ENCODE measurements around the gene NOTUM. TPM values are rescaled to one million over a fixed set of nuclear protein-coding genes. Genes with fewer than 3 reads are reported as not detected.
A peak's percentile ranks its signal among the peaks of the same experiment; 100 is the strongest.

NOTUM gene
- total and polyA plus RNA-seq, 12 donors, result 0.07 to 9.7 (median 0.69) TPM; not detected in 3

DNA sequence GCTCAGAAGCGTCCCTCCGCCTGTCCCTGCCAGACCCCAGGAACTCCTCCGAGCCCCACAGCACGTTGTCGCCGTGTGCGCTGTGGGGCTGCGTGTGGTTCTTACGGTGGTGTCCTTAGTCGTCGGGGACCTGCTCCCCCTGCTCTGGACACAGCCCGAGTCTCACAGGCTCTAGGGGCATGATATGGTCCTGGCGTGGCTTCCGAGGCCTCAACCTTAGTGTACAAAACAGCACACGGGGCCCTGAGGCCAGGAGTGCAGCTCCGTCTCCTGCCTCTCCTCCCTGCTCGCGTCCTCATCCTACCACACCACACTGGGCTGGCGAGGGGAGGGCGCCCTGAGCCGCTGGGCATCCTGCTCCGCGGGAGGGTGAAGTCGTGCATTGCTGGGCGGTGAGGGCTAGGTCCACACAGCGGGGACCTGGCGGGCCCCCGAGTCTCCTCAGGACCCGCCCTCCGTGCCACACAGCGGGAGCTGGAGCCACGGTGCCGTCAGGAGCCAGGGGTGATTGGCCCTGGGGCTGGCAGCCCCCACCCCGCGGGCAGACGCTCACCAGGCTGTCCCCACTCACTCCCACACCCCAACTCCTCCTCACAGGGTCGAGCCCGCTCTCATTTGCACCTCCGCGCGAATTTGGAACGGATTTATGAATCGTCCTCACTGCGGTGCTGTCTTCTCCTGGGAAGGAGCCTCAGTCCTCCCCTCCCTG lies 32.3 kb downstream of the NOTUM start:
- 39 to 67% (median 48%) methylated on average over 4 to 44 of the region's 44 CpGs for WGBS, 4 donors
- intact Hi-C loops (cut with DNase I), result no loop called here
- Histone ChIP-seq H3K27ac (no peak overlapping the region), H3K27me3 (no peaks in the 10 kb centered on the region), H3K4me1 (replicated peaks in 1 of 2) (peaks cover 26 to 30% of the 10 kb centered on the region in 2 donors), H3K4me3 (peak overlapping the region in 1 of 4 donors; percentile 100), H3K36me3 (replicated peaks in 1 of 2) (no peaks in the 10 kb centered on the region), H3K9me3 (replicated peaks in 1 of 3) (no peaks in the 10 kb centered on the region)
- DNase-seq, result no peak
- TF ChIP-seq, protein P1, sequence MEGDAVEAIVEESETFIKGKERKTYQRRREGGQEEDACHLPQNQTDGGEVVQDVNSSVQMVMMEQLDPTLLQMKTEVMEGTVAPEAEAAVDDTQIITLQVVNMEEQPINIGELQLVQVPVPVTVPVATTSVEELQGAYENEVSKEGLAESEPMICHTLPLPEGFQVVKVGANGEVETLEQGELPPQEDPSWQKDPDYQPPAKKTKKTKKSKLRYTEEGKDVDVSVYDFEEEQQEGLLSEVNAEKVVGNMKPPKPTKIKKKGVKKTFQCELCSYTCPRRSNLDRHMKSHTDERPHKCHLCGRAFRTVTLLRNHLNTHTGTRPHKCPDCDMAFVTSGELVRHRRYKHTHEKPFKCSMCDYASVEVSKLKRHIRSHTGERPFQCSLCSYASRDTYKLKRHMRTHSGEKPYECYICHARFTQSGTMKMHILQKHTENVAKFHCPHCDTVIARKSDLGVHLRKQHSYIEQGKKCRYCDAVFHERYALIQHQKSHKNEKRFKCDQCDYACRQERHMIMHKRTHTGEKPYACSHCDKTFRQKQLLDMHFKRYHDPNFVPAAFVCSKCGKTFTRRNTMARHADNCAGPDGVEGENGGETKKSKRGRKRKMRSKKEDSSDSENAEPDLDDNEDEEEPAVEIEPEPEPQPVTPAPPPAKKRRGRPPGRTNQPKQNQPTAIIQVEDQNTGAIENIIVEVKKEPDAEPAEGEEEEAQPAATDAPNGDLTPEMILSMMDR (IDR thresholded peaks at IDR 0.05), result no peak
- TF ChIP-seq POLR2A (IDR thresholded peaks at IDR 0.05), result no peak

DNA sequence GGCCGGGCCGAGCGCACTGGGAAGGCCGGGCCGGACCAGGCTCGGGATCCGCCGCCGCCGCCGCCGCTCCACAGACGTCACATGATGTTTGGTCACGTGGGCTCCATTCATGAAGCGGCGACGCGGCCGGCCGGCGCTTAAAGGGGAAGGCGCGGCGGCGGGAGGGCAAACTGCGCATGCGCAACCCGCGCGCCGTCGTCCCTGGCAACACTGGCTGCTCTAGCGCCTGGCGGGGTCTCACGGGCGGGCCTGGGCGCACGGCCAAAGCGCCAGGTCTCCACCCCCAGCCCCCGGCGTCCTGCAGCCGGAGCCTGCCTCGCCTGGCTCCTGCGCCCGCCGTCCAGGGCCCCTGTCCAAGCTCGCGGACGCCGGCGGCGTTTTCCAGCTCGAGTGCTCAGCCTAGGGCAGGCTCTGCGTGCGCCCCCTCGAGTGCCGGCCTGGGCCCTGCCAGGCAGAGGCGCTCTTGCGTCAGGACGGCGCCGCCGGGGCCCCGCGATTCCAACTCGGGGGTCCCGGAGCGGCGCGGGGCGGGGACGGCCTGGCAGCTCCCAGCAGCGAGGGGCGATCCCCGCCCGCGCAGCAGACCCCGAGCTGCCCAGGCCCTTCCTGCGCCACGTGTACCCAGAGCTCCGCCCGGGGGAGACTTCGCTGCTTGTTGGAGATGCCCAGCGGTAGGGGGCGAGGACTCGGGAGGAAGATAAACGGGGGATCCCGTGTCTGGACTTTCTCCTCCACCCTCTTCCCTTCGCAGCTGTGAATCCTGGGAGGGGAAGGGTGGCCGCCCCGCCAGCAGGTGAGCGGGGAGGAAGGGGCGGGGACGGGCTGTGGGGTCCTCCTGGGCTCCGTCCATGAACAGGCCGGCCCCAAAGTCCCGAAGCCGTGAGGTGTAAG lies 33.1 kb downstream of the NOTUM start, which contains the start of gene MAFG:
Gene MAFG, minus strand, starts transcription at position 83 of the 891 bp plus-strand sequence. CDS start 4,550 bp downstream, outside the sequence.
- WGBS, 4 donors, result 0 to 2% (median 0%) methylated on average over 1 to 98 of the region's 98 CpGs
- TF ChIP-seq POLR2A (IDR thresholded peaks at IDR 0.05), result peak; percentile 58 to 90
- TF ChIP-seq, protein P1 (IDR thresholded peaks at IDR 0.05), result peak in 3 of 6 experiments; percentile 13 to 31 (median 28)
- Histone ChIP-seq H3K27me3 (no peaks in the 10 kb centered on the region), H3K4me1 (replicated peaks in 1 of 2) (peaks cover 32 to 38% of the 10 kb centered on the region in 2 donors), H3K36me3 (replicated peaks in 1 of 2) (no peaks in the 10 kb centered on the region), H3K4me3 (peak within 1 kb of the TSS; percentile 37 to 100 (median 78)), H3K9me3 (replicated peaks in 1 of 3) (no peaks in the 10 kb centered on the region), H3K27ac (peak within 1 kb of the TSS; percentile 91 to 99 (median 95))
- intact Hi-C loops (cut with DNase I), result no loop called here
- peak; percentile 90 to 96 (median 92) for DNase-seq

DNA sequence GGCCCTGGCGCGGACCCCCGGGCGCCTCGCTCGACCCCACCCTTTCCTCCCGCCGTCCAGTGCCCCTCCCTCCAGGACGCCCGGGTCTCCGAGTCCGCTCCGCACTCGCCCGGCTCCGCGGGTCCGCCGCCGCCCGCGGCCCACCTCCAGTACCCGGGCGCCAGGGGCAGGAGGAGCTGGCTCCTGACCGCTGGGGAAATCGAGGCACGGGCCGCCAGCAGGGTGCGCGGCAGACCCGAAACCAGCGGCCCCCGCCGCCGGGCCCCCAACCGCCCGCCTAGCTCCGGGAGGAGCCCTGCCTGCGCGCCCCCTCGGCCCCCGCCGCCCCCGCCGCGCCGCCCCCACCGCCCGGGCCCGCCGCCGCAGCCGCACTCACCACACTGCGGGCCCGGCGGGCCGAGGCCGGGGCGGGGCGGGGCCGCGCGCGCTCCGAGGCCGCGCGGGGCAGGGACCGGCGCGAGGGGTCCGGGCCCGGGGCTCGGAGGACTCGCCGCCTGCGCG lies 33.8 kb downstream of the NOTUM start:
- Histone ChIP-seq H3K4me3 (peak overlapping the region; percentile 37 to 100 (median 78)), H3K27ac (peak overlapping the region; percentile 91 to 99 (median 95)), H3K9me3 (replicated peaks in 1 of 3) (no peaks in the 10 kb centered on the region), H3K27me3 (no peaks in the 10 kb centered on the region), H3K4me1 (replicated peaks in 1 of 2) (peaks cover 39 to 45% of the 10 kb centered on the region in 2 donors), H3K36me3 (replicated peaks in 1 of 2) (peaks cover 0 to 6% of the 10 kb centered on the region in 2 donors)
- WGBS, 4 donors, result 0% methylated on average over 42 to 62 of the region's 78 CpGs; no CpG with 5 or more reads in 2 of the 4 donors
- TF ChIP-seq, protein P1 (IDR thresholded peaks at IDR 0.05), result no peak
- TF ChIP-seq POLR2A (IDR thresholded peaks at IDR 0.05), result no peak
- intact Hi-C loops (cut with DNase I), result no loop called here
- no peak for DNase-seq
